PC-9 (cell line): ENCODE results near the gene RAF1.

Experiments
- EZH2 ChIP-seq: fragments of 200-600 bp; sonication (generic); IDR thresholded peaks from 2 replicates; pipeline ENCODE4 v1.8.0; 2017; ENCODE audit warnings: antibody characterized with exemption, low read depth
- TF ChIP-seq, protein P1 (sequence below): fragments of 200-600 bp; sonication (generic); conservative IDR thresholded peaks from 2 replicates; pipeline ENCODE4 v1.6.1; 2017; ENCODE audit warnings: mixed run types, antibody characterized with exemption, mild to moderate bottlenecking, moderate library complexity

DNA sequence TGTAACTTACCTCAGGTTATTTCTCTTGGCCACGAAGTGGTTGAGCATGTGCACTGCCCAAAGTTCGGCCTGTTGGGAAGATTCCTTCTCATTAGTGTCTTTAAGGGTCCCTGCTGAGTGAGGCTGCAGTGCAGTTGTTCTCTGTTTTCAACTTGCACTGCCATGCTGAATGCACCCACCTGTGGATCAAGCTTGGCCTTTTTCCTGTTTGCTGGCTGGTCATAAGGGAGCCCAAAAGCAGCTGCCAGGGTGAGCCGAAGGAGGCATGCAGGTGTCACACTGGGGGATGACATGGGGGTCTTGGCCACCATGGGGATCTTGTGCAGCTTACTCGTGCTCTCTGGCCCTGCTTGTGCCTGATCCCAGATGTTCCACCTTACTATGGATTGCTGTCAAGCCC, 46.1 kb upstream of the RAF1 start:
- TF ChIP-seq, protein P1, sequence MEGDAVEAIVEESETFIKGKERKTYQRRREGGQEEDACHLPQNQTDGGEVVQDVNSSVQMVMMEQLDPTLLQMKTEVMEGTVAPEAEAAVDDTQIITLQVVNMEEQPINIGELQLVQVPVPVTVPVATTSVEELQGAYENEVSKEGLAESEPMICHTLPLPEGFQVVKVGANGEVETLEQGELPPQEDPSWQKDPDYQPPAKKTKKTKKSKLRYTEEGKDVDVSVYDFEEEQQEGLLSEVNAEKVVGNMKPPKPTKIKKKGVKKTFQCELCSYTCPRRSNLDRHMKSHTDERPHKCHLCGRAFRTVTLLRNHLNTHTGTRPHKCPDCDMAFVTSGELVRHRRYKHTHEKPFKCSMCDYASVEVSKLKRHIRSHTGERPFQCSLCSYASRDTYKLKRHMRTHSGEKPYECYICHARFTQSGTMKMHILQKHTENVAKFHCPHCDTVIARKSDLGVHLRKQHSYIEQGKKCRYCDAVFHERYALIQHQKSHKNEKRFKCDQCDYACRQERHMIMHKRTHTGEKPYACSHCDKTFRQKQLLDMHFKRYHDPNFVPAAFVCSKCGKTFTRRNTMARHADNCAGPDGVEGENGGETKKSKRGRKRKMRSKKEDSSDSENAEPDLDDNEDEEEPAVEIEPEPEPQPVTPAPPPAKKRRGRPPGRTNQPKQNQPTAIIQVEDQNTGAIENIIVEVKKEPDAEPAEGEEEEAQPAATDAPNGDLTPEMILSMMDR = no peak
- TF ChIP-seq EZH2 = no peak
